G401 (cell line): ENCODE data around the gene EXOSC6. TPM values are rescaled to one million over a fixed set of nuclear protein-coding genes. Genes with fewer than 3 reads are reported as not detected.
A peak's percentile ranks its signal among the peaks of the same experiment; 100 is the strongest.
"Not testable (repeated sequence)": the region's sequence is repeated elsewhere in the genome, so short reads cannot be mapped to it uniquely, and the experiment has no call there.

Experiments used
- DNase-seq: peaks from one replicate; pipeline ENCODE4 v3.0.0-alpha.2; 2015; ENCODE audit warnings: low spot score
- in situ Hi-C: cut with HindIII; loops from 2 replicates; pipeline ENCODE4 v1.10.0; 2016; ENCODE audit warnings: low sequenced_read_pairs, mixed read lengths
- total RNA-seq: library from RNA; depleted of rRNA; stranded (reverse); fragments of >200 nt; shearing (Covaris generic); gene quantifications from 2 replicates; pipeline ENCODE4 v1.2.3, GENCODE V29; 2014

Gene EXOSC6
- total RNA-seq, 1 experiment from 2014 or later = 29.6 TPM

- no peak for DNase-seq
- in situ Hi-C loops = no loop called here
Observed at GRCh38 chr16:70257391-70257790, 5.7 kb upstream of the EXOSC6 start.

DNA sequence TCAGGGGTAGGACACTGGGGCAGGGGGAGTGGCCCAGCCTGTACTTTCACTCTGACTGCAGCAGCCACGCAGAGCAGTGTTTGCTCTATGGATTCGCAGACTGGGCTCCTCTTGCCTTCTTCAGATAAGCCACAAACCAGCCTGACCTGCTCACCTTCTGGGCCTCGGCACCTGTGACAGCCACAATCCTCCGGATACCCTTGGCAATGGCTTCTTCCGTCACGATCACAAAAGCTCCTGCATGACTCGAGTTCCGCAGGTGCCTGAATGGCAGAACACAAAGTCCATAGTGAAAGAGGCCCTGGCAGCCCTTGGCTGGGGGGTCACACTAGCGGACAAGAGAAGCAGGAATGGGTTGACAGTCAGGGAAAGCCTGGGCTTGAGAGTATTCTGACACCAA is 3.8 kb upstream of the EXOSC6 start:
- DNase-seq = no peak
- in situ Hi-C loops = no loop called here

DNA sequence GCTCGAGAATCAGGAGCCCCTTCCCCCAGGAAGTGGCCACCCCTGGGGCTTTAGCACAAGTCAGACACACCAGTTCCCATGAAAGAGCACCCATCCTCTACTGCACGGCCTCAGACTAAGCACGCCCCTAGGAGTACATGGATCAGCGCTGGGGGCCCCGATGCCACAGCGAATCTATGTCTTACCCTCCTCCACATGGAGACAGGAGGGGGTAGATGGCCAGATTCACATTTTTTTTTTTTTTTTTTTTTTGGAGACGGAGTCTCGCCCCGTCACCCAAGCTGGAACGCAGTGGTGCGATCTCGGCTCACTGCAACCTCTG is 3.2 kb upstream of the EXOSC6 start:
- no peak for DNase-seq
- in situ Hi-C loops = no loop called here

DNA sequence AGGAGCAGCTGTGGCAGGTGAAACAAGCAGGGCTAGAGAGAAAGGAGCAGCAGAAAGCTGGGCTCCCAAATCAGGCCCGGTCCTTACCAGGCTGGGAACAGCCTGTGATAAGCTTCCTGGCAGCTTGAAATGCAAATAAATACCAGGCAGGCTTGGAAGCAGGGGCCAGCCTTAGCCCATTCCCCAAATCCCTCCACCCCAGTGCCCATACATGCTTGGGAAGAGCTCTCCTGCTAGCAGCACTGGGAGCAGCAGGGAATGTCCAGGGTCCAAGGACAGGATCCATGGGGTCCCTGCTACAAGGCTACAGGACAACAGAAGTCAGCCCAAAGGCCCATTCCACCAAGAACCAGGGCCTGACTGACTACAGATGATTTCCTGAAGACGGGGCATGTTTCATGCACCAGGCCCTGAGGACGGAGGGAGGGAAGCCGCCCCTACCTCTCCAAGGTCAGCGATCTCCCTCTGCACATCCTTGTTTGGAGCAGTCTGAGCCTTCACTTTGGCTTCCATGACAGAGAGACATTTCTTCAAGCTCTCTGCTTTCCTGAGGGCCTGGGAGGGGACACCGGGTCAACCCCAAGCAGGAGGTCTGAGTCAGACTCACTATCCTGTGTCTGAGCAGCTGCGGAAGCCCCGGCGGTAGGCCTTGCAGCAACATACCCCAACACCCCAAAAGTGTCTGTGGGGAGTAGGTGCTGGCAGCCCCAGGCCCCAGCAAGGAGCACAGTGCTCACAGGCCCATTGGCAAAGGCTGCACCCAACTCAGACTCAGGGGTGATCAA is 2.6 kb upstream of the EXOSC6 start:
- in situ Hi-C loops = no loop called here
- DNase-seq = no peak

DNA sequence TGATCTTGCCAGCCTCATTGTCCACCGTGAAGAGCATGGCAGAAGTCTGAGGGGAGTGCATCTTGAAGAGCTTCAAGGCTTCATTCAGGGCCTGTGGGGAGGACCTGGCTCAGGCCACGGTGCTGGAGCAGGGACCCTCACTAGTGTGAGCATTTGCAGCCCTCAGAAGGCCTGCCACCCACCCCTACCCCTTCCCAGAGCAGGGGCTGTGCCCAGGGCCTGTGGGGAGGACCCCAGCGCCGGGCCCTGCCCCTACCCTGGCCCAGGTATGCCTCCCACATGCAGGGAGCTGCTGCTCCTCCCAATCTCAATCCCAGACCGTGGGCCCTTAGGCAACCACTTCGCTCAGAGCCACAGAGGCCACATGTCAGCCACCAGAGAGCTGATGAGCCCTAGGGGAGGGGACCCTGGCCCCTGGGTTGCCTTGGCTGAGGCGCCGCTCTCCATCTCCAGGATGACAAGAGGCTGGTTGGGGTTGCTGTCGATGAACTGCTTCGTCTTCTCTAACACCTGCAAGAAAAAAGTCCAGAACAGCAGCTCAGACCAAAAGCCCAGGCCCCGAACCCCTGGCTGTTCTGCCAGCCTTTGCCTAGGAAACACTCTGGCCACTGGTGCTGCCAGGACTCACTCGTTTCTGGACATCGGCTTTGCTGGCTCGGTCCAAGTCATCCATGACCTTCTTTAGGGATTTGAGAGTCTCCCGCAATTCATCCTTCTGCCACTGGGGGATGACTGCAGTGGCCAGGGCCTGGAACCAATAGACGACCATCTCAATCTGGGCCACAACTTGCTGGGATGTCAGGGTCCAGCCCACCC is 1.8 kb upstream of the EXOSC6 start:
- peak; percentile 30 for DNase-seq
- in situ Hi-C loops = no loop called here

GRCh38 chr16:70252355-70252988 is 732 bp upstream of the EXOSC6 start:
- peak; percentile 25 for DNase-seq

DNA sequence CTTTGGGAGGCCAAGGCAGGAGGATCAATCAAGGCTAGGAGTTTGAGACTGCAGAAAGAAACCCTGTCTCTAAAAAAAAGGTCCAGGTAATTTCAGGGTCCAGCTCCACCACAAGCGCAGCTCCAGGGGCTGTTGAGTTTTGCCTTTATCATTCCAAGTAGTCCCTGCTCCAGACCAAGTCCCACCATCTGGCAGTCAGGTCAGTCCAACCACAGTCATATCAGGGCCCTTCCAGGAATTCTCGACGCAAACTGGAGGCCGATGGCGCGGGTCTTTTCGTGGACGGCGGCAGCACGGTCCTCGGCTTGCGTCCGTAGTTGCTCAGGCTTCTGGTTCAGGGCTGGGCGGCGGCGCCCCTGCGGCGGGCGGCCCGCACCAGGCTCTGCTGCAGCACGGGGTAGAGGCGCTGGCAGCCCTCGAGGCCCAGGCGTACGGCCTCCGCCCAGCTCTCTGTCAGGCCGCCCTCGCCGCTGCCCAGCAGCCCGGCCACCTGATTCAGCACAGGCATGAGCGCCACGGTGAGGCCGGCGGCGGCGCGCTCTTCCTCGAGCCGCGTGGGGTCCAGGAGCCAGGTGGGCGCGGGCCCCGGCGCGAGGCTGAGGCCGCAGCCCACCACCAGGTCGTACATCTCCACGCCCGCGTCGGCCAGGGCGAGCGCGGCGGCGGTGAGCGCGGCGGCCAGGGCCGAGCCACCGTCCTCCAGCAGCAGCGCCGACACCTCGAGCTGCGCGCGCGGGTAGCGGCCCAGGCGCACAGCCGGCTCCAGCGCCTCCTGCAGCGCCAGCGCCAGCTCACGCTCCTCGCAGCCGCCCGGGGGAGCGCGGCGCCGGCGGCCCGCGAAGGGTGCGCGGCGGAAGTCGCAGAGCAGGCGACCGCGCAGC is 752 bp downstream of the EXOSC6 start:
- in situ Hi-C loops = no loop called here
- DNase-seq = peak; percentile 27

More at GRCh38 chr16:70252355-70252988, 732 bp upstream of the EXOSC6 start:
- in situ Hi-C loops = no loop called here

- DNase-seq, in situ Hi-C loops: not testable (repeated sequence)
Observed at GRCh38 chr16:70249697-70250096, 2.0 kb downstream of the EXOSC6 start.

- DNase-seq, in situ Hi-C loops: not testable (repeated sequence)
Observed at GRCh38 chr16:70238773-70239172, 13.0 kb downstream of the EXOSC6 start.

DNA sequence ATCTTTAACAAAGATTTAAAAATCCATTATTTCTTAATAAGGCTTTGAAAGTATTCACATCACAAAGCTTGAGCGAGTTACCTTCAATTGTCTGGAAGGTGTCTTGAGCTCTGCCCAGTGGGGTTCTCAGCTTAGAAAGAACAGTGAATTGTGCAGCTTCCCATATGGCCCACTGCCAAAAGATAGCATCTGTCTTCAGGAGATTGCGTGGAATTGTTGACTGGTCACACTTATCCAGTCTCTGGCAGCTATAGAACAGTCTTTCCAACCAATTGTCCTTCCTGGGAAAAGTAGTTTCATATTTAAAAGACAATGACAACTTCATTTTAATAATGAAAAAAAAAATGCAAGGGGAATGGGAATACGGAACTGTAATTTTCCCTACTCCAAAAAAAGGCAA is 19.9 kb downstream of the EXOSC6 start:
- in situ Hi-C loops = not testable (repeated sequence)
- peak; percentile 61 for DNase-seq

- in situ Hi-C loops, DNase-seq: not testable (repeated sequence)
Observed at GRCh38 chr16:70226024-70226423, 25.7 kb downstream of the EXOSC6 start.

DNA sequence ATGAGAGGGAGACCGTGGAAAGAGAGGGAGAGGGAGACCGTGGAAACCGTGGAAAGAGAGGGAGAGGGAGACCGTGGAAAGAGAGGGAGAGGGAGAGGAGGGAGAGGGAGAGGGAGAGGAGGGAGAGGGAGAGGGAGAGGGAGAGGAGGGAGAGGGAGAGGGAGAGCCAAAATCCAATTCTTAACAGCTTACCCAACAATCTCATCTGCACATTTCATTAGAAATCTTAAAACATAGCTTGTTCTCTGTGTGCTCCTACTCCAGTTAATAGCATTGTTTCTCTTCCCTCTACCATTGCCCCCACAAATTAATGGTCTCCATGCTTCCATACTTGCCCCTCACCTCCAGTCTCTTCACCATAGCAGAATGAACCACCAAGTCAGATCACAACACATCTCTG is 26.3 kb downstream of the EXOSC6 start:
- in situ Hi-C loops, DNase-seq: not testable (repeated sequence)

DNA sequence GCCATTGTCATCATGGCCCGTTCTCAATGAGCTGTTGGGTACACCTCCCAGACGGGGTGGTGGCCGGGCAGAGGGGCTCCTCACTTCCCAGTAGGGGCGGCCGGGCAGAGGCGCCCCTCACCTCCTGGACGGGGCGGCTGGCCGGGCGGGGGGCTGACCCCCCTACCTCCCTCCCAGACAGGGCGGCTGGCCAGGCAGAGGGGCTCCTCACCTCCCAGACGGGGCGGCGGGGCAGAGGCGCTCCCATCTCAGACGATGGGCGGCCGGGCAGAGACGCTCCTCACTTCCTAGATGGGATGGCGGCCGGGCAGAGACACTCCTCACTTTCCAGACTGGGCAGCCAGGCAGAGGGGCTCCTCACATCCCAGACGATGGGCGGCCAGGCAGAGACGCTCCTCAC is 27.1 kb downstream of the EXOSC6 start:
- DNase-seq, in situ Hi-C loops: not testable (repeated sequence)

DNA sequence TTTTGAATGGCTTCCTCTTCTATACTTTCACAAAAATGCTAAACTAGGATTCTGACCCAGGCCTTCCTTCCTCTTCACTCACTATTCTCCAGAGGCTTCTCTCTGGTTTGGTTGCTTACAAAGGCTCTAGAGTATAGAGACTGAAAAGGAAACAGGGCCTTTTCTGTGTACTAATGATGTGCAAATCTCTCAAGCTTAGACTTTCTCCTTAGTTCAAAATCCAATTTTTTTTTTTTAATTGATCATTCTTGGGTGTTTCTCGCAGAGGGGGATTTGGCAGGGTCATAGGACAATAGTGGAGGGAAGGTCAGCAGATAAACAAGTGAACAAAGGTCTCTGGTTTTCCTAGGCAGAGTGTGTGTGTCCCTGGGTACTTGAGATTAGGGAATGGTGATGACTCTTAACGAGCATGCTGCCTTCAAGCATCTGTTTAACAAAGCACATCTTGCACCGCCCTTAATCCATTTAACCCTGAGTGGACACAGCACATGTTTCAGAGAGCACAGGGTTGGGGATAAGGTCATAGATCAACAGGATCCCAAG is 27.7 kb downstream of the EXOSC6 start:
- DNase-seq, in situ Hi-C loops: not testable (repeated sequence)

DNA sequence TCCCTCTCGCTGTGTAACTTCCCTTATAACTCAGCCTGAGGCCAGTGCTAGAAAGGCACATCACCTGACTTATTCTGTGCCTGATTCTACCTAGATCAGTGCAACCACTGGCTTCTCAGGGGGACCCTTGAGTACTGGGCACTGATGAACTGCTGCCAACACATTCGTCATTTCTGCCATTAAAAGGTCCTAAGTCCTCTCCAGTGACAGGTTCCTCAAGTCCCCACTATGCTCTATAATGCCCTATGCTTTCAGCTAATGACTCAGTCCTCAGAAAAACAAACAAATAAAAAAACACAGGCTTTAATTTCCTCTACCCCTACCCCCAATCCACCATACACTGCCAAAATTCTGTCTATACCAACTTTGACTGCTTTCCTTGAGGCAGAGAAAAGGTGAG is 28.5 kb downstream of the EXOSC6 start:
- DNase-seq, in situ Hi-C loops: not testable (repeated sequence)

DNA sequence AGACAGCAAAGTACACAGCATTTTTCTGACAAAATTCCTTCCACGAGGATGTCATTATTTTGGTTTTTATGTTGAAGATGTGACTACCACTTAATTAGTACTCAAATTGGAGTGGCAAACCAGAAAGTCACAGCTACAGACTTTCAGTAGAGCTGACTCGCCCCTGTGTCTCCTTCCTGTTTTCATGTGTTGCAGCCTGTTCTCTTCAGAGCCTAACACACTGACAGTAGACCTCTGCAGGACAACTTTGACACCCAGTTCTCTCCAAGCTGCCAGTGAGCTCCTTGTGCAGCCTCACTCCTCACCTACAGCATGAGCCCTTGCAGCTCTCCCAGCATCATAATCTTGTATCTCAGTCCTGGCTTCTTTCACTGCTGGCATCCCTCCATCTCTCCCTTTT is 29.2 kb downstream of the EXOSC6 start:
- DNase-seq, in situ Hi-C loops: not testable (repeated sequence)

GRCh38 chr16:70218586-70218985 is 33.2 kb downstream of the EXOSC6 start:
- in situ Hi-C loops, DNase-seq: not testable (repeated sequence)

GRCh38 chr16:70206382-70206781 is 45.4 kb downstream of the EXOSC6 start:
- DNase-seq, in situ Hi-C loops: not testable (repeated sequence)
